ENCODE measurements around the gene CYP26B1.

The CYP26B1 gene, protein sequence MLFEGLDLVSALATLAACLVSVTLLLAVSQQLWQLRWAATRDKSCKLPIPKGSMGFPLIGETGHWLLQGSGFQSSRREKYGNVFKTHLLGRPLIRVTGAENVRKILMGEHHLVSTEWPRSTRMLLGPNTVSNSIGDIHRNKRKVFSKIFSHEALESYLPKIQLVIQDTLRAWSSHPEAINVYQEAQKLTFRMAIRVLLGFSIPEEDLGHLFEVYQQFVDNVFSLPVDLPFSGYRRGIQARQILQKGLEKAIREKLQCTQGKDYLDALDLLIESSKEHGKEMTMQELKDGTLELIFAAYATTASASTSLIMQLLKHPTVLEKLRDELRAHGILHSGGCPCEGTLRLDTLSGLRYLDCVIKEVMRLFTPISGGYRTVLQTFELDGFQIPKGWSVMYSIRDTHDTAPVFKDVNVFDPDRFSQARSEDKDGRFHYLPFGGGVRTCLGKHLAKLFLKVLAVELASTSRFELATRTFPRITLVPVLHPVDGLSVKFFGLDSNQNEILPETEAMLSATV
- total RNA-seq = 0 to 0.44 (median 0) reads per million in 4 experiments

DNA sequence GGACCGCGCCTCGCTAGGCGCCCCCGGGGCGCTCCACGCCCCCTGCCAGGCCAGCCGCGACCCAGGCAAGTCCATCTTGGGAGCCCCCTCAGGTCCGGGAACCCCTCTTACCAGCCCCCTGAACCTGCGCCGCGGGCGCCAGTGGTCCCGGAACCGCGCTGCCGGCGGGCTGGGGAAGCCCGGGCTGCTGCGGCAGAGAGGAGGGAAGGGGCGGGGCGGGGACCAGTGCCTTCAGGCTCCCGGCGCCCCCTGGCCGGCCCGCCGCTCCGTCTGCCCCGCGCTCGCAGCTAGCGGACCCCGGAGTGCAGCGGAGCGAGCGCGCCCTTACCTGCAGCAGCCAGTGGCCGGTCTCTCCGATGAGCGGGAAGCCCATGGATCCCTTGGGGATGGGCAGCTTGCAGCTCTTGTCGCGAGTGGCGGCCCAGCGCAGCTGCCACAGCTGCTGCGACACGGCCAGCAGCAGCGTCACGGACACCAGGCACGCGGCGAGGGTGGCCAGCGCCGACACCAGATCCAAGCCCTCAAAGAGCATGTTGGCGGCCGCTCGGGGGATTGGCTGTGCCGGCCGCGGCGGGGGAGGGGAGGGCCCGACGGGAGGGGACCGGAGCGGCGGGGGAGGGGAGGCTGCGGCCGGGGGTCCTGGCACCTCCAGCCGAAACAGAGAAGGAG lies at the start of gene CYP26B1:
CYP26B1 (minus strand) TSS at position 560 of the 669 bp plus-strand sequence; CDS start at position 532, 28 bp downstream.
- DNase-seq = no peak

DNA sequence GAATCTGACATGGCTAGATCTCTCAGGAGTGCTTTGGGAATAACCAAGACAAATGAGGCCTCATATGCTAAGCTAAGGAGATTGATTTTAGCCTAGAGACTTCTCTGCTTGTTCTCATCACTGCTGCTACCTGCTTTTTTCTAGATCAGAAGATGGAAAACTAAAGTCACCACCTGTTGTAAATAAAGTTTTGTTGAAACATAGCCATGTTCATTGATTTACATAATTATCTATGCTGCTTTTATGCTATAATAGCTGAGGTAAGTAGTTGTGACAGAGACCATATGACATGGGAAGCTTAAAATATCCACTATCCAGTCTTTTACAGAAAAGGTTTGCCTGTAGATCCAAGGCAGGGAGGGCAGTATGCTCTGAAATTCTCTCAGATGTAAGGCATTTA lies 46.1 kb upstream of the CYP26B1 start:
- DNase-seq = no peak

DNA sequence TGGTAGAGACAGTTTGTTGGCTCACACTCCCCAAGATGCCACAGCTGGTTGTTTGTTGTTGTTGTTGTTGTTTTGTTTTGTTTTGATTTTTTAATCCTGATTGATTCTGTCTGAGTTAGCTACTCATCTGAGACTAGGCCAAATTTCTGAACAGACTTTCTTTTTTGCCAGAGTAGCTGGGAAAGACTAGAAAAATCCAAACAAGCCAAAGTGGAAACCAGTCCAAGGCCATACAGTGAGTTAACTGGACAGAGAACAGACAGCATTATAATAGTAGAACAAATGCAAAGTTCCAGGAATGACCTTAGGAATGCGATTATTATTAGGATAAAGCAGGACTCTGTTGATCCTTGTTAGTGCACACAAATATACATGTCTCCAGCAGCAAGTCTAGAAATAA lies 43.8 kb upstream of the CYP26B1 start:
- DNase-seq = no peak

DNA sequence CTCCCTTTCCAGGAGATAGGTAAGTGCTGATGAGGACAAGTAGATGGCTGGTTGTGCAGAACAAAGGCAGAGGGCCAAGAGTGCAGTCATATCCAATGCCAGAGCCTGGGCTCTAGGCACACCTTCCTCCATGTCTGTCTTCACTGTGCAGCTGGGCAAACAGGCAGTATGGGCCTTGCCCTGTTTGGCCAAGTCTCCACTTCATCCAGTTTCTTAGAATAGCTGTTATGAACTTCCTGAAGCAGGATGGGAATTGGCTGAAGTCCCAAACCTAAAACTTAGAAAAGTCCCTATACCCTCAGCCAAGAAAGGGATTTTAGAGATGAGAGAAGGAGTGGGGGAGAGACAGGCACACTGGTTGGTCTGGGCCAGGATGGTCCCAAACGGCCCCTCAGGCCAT lies 37.5 kb upstream of the CYP26B1 start:
- DNase-seq = no peak

DNA sequence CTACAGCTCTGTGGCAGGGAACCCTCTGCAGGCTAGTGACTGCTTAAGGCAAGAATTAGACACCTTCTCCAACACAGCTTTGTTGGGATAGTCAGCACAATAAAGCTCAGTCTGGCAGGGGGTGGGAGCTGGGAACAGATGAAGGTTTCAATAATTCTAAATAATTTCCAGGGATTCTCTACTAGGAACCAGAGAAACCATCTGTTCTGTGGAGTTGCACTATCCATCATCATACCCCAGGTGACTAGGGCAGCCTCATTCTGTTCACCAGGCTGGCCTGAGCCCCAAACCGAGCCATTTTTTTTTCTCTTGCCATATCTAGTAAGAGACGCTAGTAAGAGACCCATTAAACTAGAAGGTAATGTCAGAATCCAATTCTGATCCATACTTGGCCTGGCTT lies 35.8 kb upstream of the CYP26B1 start:
- no peak for DNase-seq

DNA sequence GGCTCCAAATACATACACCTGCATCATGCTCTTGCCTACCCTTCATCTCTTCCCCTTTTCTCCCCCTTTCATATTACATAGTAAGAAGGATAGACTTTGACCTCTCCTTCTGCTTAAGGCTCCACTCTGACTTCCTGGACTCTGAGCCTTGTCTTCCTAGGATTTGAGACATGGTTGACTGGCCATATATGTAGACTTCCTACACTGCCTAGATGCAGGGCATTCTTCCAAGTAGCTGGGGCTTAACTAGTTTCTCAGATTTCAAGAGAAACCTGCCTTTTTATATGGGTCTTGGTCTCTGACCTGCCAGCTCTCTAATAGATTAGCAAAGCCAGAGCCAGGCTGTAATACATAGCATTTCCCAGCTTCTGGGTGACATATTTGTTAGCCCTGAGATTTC lies 35.4 kb upstream of the CYP26B1 start:
- no peak for DNase-seq

DNA sequence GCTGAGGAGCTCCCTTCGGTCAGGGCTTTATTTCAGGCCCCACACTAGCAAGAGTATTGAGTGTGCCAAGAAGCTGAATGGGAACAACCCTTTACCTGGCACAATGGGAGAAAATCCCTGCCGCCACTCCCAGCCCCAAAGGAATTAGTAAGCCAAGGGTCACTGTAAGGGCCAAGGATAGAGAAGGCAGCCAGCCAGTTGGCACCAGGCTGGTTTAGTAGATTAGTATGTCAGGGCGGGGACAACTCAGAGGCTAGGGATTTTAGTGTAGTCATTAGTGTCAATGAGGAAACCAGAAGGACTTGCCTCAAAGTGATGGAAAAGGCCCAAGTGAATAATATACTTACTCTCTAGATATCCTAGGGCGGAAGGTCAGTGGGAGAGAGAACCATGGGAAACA lies 34.9 kb upstream of the CYP26B1 start:
- no peak for DNase-seq

DNA sequence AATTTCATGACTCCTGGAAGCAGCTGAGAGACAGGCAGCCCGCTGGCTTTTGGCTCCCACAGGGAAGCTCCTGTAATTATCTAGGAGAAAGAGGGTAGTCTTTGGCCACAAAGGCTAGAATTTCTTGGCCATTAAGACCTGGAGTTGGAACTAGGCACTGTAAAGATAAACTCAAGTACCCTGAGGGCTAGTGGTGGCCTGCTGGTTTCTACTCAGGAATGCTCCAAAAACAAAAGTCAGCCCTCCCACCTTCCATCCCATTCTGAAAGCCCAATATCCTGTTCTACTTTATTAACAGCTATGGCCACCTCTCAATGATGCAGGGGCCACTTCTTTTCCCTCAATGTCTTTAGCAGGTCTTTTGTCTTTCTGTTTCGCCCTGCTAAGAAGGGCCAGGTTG lies 34.0 kb upstream of the CYP26B1 start:
- no peak for DNase-seq

DNA sequence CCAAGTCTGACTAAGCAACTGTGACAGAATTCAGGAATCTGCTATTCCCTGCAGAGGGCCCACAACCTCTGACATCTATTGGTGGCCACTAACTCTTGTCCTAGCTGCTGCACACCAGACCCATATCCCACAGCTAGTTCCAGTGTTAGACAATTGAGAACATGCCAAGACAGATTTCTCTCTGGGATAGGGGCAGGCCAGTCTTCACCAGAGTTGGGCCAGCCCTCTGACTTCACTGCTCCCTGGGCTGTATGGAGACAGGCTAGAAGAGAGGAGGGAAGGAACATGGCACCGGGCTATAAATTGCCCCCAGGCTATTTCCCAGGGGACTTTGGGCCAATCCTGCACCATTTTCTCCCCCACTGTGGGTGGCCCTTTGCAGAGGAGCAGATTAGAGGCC lies 32.7 kb upstream of the CYP26B1 start:
- no peak for DNase-seq

DNA sequence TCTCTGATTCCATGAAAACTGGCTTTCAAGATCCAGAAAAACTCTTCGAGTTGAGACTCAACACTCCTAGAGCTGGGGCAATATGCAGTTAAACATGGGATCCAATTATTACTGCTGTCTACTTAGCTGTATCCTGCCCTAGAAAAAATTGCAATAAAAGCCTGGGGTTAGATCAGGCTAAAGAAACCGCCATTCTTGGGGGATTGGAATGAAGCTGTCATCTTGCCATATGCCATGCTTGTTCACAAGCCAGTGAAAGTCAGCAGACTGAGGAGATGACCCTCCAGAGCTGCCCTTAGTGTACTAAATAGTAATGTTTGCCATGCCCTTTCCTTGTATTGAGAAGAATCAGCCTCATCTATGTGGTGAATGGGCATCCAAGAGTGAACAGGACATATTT lies 30.9 kb upstream of the CYP26B1 start:
- DNase-seq = no peak

DNA sequence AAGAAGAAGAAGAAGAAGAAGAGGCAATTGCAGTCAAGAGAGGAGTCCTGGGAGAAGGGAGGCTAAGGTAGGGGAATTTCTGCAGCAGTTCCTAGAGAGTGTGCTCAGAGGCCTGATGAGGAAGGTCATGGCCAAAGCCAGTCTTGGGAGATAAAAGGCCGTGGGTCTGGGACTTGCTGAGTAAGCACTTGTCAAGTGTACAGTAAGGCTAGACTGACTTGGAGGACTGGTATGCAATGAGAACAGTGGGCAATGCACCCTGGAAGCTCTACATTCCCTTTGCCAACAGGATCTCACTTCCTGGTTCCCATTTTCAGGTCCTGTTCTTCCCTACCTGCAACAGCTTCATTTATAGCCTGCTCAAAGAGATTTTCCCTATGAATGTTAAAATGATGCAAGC lies 28.6 kb upstream of the CYP26B1 start:
- DNase-seq = no peak

DNA sequence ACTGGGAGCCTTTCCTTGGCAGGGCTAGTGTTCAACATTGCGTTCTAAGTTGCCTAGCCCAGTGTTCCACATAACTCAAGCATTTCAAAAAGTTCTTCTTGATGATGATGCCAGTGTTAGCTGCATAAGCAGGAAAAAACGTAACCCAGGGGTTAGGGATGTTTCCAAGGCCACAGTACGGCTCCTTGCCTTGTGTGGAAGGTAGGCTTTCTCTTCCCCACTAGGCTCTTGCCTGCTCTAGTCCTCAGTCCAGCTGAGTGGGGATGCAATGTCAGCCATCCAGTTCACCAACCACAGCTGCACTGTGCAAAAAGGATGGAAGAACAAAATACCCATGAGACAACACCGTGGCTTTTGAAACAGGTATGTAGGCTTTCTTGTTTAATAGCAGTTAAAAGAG lies 28.0 kb upstream of the CYP26B1 start:
- no peak for DNase-seq

DNA sequence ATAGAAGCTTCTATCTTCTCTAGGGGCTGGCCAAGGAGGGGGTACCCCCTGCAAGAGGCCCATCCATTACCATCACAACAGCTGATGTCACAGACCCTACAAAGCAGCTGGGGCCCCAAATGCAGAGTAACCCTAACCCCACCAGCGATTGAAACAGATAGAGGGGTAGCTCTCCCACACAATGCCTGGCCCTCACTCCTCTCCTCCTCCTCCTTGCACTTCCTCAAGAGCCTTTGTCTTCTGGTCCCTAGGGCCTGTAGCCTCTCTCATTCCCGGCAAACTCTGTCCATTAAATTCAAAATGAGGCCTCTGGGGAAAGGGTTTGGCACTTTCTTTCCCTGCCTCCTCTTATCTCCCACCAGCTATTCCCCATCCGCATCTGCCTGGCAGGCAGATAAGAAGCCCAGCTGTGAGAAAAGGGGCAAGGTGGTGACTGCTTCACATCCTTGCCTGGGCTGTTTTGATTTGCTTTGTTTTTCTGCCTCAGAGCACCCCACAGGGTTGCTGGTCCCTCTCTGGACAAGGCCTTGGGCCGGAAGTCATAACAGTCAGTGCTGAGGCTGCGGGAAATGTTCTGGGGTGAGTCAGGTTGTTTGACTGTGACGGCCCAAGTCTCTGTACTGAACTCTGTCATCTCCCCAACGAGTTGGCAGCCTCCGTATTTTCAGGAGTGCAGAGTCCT lies 26.1 kb upstream of the CYP26B1 start:
- no peak for DNase-seq

DNA sequence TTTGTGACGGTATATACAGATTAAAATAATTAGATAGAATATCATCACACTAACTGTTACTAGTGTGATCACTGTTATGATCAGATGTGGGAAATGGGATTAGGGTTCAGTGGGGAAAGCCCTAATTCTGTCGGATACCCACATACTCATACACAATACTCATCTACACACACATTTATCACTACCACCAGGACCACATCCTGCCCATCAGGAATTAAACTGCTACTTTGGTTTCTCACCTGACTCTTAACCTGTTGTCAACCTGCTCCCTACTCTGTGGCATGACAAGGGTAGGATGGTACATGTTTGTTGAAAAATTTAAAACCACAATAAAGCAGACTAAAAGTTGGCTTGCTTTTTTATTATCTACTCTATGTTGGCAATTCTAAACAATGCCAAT lies 24.8 kb upstream of the CYP26B1 start:
- DNase-seq = no peak

DNA sequence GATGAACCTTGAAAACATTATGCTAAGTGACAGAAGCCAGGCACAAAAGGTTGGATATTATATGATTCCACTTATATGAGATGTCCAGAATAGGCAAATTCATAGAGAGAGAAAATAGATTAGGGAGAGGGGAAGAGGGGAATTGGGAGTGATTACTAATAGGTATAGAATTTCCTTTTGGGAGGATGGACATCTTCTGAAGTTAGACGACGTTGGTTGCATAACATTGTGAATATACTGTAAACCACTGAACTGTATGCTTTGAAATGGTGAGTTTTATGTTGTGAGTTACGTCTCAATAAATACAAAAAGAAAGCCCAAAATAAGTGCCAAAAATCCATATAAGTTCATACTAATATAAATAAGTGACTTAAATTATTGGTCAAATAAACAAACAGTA lies 18.6 kb upstream of the CYP26B1 start:
- DNase-seq = no peak

DNA sequence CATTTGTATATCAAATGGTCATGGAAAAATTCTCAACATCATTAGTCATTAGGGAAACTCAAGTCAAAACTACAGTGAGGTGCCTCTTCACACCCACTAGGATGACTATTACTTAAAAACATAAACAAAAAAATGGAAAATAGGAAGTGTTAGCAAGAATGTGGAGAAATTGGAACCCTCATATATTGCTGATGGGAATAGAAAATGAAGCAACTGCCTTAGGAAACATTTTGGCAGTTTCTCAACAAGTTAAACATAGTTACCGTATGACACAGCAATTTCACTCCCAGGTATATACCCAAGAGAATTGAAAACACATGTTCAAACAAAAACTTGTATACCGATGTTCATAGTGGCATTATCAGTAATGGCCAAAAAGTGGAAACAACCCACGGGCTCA lies 18.1 kb upstream of the CYP26B1 start:
- no peak for DNase-seq

DNA sequence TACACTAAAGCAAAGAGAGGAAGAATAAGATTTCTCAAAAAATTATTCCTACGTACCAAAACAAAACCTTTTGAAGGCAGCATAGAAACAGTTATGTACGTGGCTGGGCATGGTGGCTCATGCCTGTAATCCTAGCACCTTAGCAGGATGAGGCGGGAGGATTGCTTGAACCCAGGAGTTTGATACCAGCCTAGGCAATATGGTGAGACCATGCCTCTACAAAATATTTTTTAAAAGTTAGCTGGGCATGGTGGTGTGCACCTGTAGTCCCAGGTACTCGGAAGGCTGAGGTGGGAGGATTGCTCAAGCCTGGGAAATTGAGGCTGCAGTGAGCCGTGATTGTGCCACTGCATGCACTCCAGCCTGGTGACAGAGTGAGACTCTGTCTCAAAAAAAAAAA lies 14.9 kb upstream of the CYP26B1 start:
- DNase-seq = no peak

DNA sequence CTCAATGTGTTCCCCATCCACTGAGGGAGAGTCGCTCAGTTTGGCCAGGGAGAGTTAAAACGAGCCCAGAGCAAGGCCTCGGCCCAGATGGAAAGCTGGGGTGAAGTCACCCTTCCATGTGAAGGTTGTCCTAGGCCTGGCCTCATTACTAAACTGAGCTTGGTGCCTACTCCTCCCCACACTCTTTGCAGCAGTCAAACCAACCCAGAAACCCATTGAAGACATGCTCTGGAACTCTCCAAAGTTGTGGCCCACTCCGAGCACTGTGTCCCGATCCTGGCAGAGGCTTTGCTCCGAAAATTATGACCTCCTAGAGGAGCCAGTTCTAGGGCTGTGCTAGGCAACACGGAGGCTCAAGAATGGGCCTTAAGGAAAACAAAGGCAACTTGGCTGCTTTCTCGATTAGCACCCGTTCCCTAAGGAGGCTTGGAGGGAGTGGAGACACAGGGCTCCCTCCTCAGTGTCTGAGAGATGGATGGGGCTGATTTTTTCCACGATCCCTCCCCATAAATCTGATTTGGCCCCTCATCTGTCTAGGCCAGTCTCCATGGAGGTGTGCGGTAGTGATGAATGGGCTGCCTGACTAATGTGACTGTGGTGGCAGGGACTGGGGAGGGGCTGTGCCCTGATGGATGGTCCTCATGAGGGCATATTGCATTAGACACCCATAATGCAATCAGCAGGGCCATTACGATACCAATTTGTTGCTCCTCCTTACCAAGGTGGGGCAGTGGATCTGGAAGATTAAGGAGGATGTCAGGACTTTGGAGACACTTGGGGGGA lies 11.7 kb upstream of the CYP26B1 start:
- no peak for DNase-seq

DNA sequence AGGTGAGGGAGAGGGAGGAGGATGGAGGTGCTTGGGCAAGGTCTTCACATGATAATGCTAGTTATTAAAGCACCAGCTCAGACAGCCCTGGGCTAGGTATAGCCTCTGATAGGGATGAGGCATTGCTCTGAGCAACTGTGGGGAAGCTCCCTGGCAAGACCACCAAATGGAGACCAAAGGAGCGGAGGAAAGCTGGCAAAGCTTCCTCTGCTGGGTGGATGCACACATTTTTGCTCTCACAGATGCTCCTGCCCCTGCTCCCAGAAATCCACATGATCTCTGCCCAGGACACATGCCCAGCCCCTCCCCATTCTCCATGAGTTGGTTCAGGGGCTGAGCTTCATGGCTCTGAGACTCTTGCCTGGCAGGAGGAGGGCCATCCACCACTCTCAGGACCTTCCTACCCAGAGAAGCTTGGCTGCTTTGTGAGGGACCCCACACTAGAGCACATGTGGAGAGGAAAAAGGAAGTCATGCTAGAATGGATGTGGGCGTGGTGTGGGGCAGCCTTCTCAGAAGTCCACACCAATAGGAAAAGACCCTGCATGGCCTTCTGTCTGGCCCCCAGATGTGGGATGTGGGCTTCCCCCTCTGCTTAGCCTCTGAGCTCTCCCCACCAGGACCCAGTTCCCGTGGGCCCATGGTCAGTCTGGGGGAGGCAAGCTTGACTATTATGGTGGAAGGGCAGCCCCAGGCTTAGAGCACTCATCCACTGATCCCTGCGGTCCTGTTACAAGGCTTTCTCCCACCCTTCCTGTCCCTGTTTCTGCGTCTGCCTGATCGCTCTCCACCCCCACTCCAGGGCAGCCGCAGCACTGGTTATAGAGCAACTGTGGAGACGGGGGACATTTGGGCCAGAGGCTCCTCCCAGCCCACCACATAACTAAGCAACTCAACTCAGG lies 10.5 kb upstream of the CYP26B1 start:
- no peak for DNase-seq

DNA sequence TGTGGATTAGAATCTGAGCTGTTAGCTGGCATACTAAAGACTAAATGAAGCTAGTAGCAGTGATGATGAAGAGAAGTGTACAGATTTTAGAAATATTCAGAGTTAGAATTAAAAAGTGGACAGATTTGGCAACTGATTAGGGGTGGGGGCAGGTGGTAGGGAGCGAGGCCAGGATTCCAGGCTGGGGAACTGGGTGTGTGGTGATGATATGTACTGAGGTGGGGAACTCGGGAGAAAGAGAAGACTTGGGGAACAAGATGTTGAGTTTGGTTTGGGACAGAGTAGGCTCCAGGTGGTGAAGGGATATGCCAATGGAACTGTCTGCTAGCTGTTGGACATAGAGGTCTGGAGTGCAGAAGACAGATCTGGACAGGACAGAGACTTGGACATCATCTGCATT lies 9.2 kb upstream of the CYP26B1 start:
- DNase-seq = no peak

DNA sequence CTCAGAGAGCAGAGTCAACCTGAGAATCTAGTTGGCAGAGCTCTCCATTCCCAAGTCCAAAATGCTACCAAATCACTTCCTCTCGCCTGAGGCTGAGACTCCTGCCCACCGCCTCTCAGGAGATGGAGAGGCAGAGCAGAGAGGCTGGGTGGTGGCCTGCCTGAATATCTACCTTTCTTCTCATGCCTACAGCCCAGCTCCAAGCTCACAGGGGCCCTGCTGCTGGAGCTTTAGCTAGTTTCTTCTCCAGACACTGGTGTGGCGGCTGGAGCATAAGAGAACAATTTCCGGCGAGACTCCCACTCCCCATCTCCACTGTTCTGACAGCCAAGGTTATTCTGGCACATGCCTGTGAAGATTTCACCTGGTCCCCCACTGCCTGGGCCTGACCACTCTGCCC lies 8.1 kb upstream of the CYP26B1 start:
- no peak for DNase-seq

DNA sequence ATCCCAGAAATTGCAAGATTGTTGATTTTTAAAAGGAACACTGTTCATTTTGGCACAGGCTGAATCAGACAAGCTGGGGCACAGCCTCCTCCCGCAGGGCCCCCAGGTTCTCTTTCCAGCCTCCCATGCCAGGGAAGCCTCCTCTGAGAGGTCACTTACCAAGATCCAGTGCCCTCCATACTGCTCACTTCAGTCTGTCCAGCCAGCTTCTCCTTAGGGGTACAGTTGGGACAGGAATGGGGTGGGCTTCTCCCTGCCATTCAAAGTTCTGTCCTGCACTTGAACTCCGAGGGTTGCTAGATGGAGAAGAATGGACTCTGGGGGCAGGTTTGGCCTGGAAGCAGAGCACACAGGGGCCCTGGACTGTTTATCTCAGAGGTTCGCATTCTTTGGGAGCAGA lies 7.5 kb upstream of the CYP26B1 start:
- DNase-seq = no peak
